GM12801 (cell line): ENCODE data around the gene NHSL2.

Source experiments
- TF ChIP-seq, protein P1 (sequence below): IDR thresholded peaks from one replicate; pipeline ENCODE4 v1.5.1; 2011; ENCODE audit warnings: control low read depth; ENCODE audit not compliant: insufficient read length; ENCODE audit errors: extremely low read depth

Gene NHSL2

GRCh38 chrX:71895607-71896006, 15.0 kb upstream of the NHSL2 start:
- TF ChIP-seq, protein P1, sequence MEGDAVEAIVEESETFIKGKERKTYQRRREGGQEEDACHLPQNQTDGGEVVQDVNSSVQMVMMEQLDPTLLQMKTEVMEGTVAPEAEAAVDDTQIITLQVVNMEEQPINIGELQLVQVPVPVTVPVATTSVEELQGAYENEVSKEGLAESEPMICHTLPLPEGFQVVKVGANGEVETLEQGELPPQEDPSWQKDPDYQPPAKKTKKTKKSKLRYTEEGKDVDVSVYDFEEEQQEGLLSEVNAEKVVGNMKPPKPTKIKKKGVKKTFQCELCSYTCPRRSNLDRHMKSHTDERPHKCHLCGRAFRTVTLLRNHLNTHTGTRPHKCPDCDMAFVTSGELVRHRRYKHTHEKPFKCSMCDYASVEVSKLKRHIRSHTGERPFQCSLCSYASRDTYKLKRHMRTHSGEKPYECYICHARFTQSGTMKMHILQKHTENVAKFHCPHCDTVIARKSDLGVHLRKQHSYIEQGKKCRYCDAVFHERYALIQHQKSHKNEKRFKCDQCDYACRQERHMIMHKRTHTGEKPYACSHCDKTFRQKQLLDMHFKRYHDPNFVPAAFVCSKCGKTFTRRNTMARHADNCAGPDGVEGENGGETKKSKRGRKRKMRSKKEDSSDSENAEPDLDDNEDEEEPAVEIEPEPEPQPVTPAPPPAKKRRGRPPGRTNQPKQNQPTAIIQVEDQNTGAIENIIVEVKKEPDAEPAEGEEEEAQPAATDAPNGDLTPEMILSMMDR, result no peak

DNA sequence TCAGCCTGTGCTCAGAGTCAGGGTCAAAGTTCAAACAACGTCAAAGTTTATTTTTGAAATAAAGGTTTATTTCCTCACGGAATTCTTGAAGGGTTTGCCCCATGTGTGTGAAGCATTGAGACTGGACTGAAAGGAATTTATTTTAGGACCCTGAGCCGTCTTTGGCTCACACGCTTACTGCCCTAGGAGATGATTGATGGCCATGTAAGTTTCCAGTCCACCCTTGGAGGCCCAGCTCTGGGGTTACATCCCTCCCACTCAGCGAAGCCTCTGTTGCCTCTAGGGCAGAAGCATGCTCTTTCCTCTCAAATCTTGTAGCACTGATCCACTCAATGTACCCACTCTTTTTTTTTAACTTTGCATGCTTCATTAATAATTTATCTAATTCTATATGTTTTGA, 4.5 kb upstream of the NHSL2 start:
- TF ChIP-seq, protein P1, result no peak

GRCh38 chrX:71908387-71908786, 2.3 kb upstream of the NHSL2 start:
- TF ChIP-seq, protein P1, result no peak

- TF ChIP-seq, protein P1, result no peak
Observed at GRCh38 chrX:71909956-71910355, 689 bp upstream of the NHSL2 start.

DNA sequence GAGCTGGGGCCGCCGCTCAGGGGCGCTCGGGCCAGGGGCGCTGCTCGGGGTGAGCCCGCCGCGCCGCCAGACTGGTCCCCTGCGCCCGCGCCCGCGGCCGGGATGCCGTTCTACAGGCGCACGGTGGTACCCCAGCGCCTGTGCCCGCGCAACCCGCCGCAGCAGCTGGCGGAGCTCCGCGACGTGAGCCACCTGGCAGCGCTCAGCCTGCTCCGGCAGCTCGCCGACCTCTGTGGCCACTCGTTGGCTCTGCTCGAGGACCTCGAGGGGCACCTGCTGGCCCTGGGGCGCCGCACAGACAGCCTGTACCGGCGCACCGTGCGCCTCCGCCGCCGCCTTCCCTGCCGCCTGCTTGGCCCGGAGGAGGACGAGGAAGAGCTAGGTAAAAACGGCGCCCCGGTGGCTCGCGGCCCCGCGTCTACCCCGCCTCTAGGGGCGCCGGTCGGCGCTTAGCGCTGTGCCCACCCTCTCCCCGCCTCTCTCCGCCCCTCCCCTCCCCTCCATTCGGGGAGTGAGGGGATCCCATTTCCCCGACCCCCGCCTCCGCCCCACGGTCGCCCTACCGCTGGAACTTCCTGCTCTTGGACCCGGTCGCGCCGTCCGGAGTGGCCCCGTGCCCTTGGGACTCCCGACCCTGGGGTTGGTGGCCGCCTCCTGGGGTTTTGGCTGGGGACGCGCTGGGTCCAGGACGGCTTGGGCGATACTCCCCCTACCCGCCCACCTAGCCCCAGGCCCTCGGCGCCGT, 513 bp downstream of the NHSL2 start:
- TF ChIP-seq, protein P1, result no peak

DNA sequence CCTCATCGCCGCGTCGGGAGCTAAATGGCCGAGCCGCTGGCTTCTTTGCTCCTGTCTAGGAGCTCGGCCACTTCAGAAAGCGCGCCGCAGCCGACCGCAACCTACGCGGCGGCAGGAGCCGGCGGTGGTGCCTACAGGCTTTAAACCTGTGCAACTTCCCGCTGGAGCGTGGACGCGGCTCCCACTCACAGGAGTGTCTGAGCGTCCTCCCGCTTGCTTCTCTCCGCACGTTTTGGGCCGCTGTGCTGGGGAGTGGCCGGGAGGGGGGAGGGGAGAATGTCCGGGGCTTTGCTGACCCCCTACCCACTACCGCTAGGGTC, 1.0 kb downstream of the NHSL2 start:
- TF ChIP-seq, protein P1, result no peak

DNA sequence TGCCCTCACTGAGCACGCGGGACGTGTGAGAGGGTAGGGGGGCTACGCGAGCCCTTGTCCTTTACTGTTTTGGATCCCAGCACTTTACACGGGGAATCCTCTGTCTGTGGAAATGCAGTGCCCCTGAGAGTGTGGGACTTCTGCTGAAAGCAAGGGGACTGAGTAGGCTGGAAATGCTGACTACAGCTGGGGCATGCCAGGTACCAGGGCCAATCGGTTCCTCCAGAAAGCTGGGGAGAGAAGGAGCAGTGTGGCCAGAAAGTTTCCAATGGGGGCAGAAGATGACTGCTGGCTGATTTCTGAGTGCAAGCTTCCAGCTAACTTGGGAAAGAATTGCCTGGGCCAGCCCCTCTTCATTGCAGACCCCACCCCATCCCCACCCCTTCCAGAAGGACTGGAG, 1.5 kb downstream of the NHSL2 start:
- TF ChIP-seq, protein P1, result no peak
